GM21360 (cell line): ENCODE data around the gene FBXO2.

ENCODE experiments used
- ATAC-seq: cut with Tn5 transposase; IDR thresholded peaks from one replicate; pipeline ENCODE4 v1.9.1; 2021; ENCODE audit warnings: mild to moderate bottlenecking, moderate library complexity; ENCODE audit not compliant: unreplicated experiment

The FBXO2 gene

DNA sequence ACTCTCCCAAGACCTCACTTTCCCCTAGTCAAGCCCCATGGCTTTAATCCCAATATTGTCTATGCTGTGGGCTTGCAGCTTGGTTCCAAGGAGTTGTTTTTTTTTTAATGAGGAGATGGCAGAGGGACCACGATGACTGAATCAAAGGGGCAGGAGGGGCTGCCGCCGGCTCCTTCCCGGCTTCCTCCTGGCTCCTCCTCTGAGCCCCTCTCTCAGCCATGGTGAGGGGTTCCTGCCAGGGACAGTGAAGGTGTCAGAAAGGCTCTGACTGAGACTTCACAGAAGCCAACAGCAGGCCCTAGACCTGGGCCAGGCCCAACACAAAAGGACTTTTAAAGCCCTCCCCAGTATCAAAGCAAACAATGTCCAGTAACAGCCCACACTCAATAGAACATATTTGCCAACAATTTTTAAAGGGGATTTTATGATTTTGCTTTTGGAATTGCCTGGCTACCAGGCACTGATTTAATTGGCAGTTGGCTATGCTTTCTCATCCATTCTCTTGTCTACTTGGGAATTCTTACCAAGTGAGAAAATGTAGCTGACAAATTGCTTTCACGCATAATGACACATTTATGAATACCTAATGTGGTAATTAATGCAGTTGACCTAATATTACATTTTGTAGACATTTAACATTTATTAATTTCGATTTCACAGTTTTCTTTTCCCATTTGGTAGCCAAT, 54.2 kb downstream of the FBXO2 start:
- ATAC-seq = no peak

DNA sequence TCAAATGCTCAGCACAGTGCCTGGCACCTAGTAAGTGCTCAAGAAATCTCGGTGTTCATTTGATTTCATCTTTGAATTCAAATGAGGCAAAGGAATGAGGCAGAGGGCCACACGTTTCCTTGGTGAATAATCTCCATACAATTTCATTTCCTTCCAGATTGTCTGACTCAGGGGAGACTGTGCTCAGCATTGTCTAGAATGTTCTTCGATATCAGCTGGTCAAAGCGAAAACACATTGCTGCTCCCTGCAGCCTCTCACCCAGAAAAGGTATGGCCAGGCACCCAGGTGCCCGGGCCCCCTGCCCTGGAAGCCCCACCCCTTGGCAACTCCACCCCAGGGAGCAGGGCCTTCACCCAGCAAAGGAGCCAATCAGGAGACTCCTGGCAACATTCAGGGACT, 55.8 kb downstream of the FBXO2 start:
- no peak for ATAC-seq
